Measurements from ENCODE around the gene NGLY1.

NGLY1 gene

GRCh38 chr3:25686766-25687165 is 96.5 kb downstream of the NGLY1 start:
- DNase-seq: no peak
- Histone ChIP-seq H3K4me2 (ENCODE audit: low read depth, low read length) (no peak overlapping the region), H2AFZ (ENCODE audit: low read length) (no peak overlapping the region), H3K9ac (ENCODE audit: low read length) (no peak overlapping the region), H3K79me2 (ENCODE audit: low read length) (no peaks in the 10 kb centered on the region), H3K27me3 (replicated peaks; ENCODE audit: insufficient read depth, low read length) (no peaks in the 10 kb centered on the region), H3K36me3 (replicated peaks; ENCODE audit: insufficient read depth, low read length) (no peaks in the 10 kb centered on the region), H4K20me1 (ENCODE audit: insufficient read depth, low read length) (no peaks in the 10 kb centered on the region), H3F3A (ENCODE audit: insufficient read depth, low read length) (no peaks in the 10 kb centered on the region), H3K9me2 (replicated peaks; ENCODE audit: insufficient read depth, low read length) (no peaks in the 10 kb centered on the region), H3K4me1 (ENCODE audit: low read length) (no peaks in the 10 kb centered on the region), H3K27ac (ENCODE audit: low read length) (no peak overlapping the region), H3K9me3 (replicated peaks; ENCODE audit: insufficient read depth, low read length) (no peaks in the 10 kb centered on the region), H3K4me3 (ENCODE audit: low read length) (no peak overlapping the region)
- TF ChIP-seq CTCF (IDR thresholded peaks at IDR 0.05; ENCODE audit: low read length) (no peak), EZH2phosphoT487 (IDR thresholded peaks at IDR 0.05; ENCODE audit: low read length) (no peak), EZH2 (optimal IDR thresholded peaks at IDR 0.05; ENCODE audit: low read depth, low read length) (no peak)

- Histone ChIP-seq H4K20me1 (ENCODE audit: insufficient read depth, low read length) (no peaks in the 10 kb centered on the region), H3K9me3 (replicated peaks; ENCODE audit: insufficient read depth, low read length) (no peaks in the 10 kb centered on the region)
- no peak for TF ChIP-seq EZH2phosphoT487 (IDR thresholded peaks at IDR 0.05; ENCODE audit: low read length)
- no peak for TF ChIP-seq EZH2 (optimal IDR thresholded peaks at IDR 0.05; ENCODE audit: low read depth, low read length)
- no peak for TF ChIP-seq CTCF (IDR thresholded peaks at IDR 0.05; ENCODE audit: low read length)
Observed at GRCh38 chr3:25683882-25684281, 99.4 kb downstream of the NGLY1 start.

GRCh38 chr3:25683410-25683809 is 99.8 kb downstream of the NGLY1 start:
- TF ChIP-seq EZH2 (optimal IDR thresholded peaks at IDR 0.05; ENCODE audit: low read depth, low read length) (no peak), CTCF (IDR thresholded peaks at IDR 0.05; ENCODE audit: low read length) (no peak), EZH2phosphoT487 (IDR thresholded peaks at IDR 0.05; ENCODE audit: low read length) (no peak)
- Histone ChIP-seq H3K27ac (ENCODE audit: low read length) (no peak overlapping the region), H3K4me3 (ENCODE audit: low read length) (no peak overlapping the region), H4K20me1 (ENCODE audit: insufficient read depth, low read length) (no peaks in the 10 kb centered on the region), H3K4me1 (ENCODE audit: low read length) (no peaks in the 10 kb centered on the region), H3K36me3 (replicated peaks; ENCODE audit: insufficient read depth, low read length) (no peaks in the 10 kb centered on the region), H3K9me3 (replicated peaks; ENCODE audit: insufficient read depth, low read length) (no peaks in the 10 kb centered on the region), H3K4me2 (ENCODE audit: low read depth, low read length) (no peak overlapping the region), H2AFZ (ENCODE audit: low read length) (no peak overlapping the region), H3K27me3 (replicated peaks; ENCODE audit: insufficient read depth, low read length) (no peaks in the 10 kb centered on the region), H3F3A (ENCODE audit: insufficient read depth, low read length) (no peaks in the 10 kb centered on the region), H3K9ac (ENCODE audit: low read length) (no peak overlapping the region), H3K9me2 (replicated peaks; ENCODE audit: insufficient read depth, low read length) (no peaks in the 10 kb centered on the region), H3K79me2 (ENCODE audit: low read length) (no peaks in the 10 kb centered on the region)
- DNase-seq: no peak

More at GRCh38 chr3:25683882-25684281, 99.4 kb downstream of the NGLY1 start:
- Histone ChIP-seq H3K4me1 (ENCODE audit: low read length) (no peaks in the 10 kb centered on the region), H3K9me2 (replicated peaks; ENCODE audit: insufficient read depth, low read length) (no peaks in the 10 kb centered on the region), H3K27ac (ENCODE audit: low read length) (no peak overlapping the region), H3K4me3 (ENCODE audit: low read length) (no peak overlapping the region), H3K4me2 (ENCODE audit: low read depth, low read length) (no peak overlapping the region), H3K9ac (ENCODE audit: low read length) (no peak overlapping the region), H3K79me2 (ENCODE audit: low read length) (no peaks in the 10 kb centered on the region), H3F3A (ENCODE audit: insufficient read depth, low read length) (no peaks in the 10 kb centered on the region), H3K27me3 (replicated peaks; ENCODE audit: insufficient read depth, low read length) (no peaks in the 10 kb centered on the region), H3K36me3 (replicated peaks; ENCODE audit: insufficient read depth, low read length) (no peaks in the 10 kb centered on the region), H2AFZ (ENCODE audit: low read length) (no peak overlapping the region)
- DNase-seq: no peak

Data from MM.1S (cell line).